Measurements from ENCODE around the gene PLCL2. TPM values are rescaled to one million over a fixed set of nuclear protein-coding genes. Genes with fewer than 3 reads are reported as not detected.
"Not testable (repeated sequence)": the region's sequence is repeated elsewhere in the genome, so short reads cannot be mapped to it uniquely, and the experiment has no call there.

Gene PLCL2
- total RNA-seq, 2 donors from 2014 or later = 5.3 to 14.5 TPM

GRCh38 chr3:17103579-17103978 is 218.8 kb downstream of the PLCL2 start:
- Histone ChIP-seq H3K27me3 (replicated peaks; ENCODE audit: insufficient read depth) (no peaks in the 10 kb centered on the region), H3K4me1 (replicated peaks) (no peaks in the 10 kb centered on the region), H3K27ac (no peak overlapping the region), H3K36me3 (no peaks in the 10 kb centered on the region), H3K4me3 (no peak overlapping the region), H3K9me3 (no peaks in the 10 kb centered on the region)
- DNase-seq (ENCODE audit: low spot score) = no peak
- intact Hi-C loops (cut with DNase I) = no loop called here
- 95% methylated on average over 1 of the region's 1 CpG for WGBS
- TF ChIP-seq POLR2A (IDR thresholded peaks at IDR 0.05) (no peak), CTCF (IDR thresholded peaks at IDR 0.05) (no peak), POLR2AphosphoS5 (IDR thresholded peaks at IDR 0.05) (no peak)

DNA sequence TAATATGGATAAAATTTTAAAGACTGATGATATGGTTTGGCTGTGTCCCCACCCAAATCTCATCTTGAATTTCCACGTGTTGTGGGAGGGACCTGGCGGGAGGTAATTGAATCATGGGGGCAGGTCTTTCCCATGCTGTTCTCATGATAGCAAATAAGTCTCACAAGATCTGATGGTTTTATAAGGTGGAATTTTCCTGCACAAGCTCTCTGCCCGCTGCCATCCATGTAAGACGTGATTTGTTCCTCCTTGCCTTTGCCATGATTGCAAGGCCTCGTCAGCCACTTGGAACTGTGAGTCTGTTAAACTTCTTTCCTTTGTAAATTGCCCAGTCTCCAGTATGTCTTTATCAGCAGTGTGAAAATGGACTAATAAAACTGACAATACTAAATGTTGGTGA is 222.0 kb downstream of the PLCL2 start:
- H3K9me3 ChIP-seq; H3K4me3 ChIP-seq; DNase-seq (ENCODE audit: low spot score); H3K36me3 ChIP-seq; H3K27me3 ChIP-seq (replicated peaks; ENCODE audit: insufficient read depth); H3K27ac ChIP-seq; H3K4me1 ChIP-seq (replicated peaks); intact Hi-C loops (cut with DNase I): not testable (repeated sequence)
- WGBS = 83% methylated on average over 5 of the region's 5 CpGs

GRCh38 chr3:17110660-17111396 is 226.1 kb downstream of the PLCL2 start:
- intact Hi-C loops (cut with DNase I) = no loop called here
- Histone ChIP-seq H3K4me1 (replicated peaks) (no peaks in the 10 kb centered on the region), H3K9me3 (no peaks in the 10 kb centered on the region), H3K36me3 (no peaks in the 10 kb centered on the region), H3K27ac (no peak overlapping the region), H3K4me3 (no peak overlapping the region), H3K27me3 (replicated peaks; ENCODE audit: insufficient read depth) (no peaks in the 10 kb centered on the region)
- TF ChIP-seq CTCF (IDR thresholded peaks at IDR 0.05) = no peak
- TF ChIP-seq POLR2AphosphoS5 (IDR thresholded peaks at IDR 0.05) = no peak
- TF ChIP-seq POLR2A (IDR thresholded peaks at IDR 0.05) = no peak
- 68% methylated on average over 8 of the region's 8 CpGs for WGBS
- DNase-seq (ENCODE audit: low spot score) = no peak

DNA sequence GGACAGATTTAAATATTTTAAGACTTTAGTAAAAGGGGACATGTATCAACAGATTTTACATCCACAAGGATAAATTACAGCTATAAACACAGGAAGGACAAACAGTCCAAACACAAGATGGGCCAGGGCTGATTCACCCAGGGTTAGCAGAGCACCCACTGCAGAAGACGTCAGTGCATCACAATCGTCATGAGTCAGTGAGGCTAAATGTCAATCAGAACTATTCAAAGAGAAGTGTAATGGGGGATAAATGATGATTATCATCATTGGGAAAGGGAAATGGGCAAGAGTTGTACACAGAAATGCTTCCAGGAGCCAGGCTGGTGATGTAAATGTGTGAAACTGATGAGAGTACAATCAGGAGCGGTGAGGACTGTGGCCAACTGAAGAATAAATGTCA is 226.8 kb downstream of the PLCL2 start:
- intact Hi-C loops (cut with DNase I) = no loop called here
- Histone ChIP-seq H3K9me3 (no peaks in the 10 kb centered on the region), H3K27me3 (replicated peaks; ENCODE audit: insufficient read depth) (no peaks in the 10 kb centered on the region), H3K4me1 (replicated peaks) (no peaks in the 10 kb centered on the region), H3K36me3 (no peaks in the 10 kb centered on the region), H3K27ac (no peak overlapping the region), H3K4me3 (no peak overlapping the region)
- TF ChIP-seq POLR2AphosphoS5 (IDR thresholded peaks at IDR 0.05) (peak; percentile 7), POLR2A (IDR thresholded peaks at IDR 0.05) (no peak)
- WGBS = 40% methylated on average over 3 of the region's 3 CpGs
- DNase-seq (ENCODE audit: low spot score) = no peak

GRCh38 chr3:17115186-17115585 is 230.4 kb downstream of the PLCL2 start:
- no peaks in the 10 kb centered on the region for H3K4me1 ChIP-seq (replicated peaks)
- H3K4me3 ChIP-seq = no peak overlapping the region
- TF ChIP-seq CTCF (IDR thresholded peaks at IDR 0.05) (no peak), POLR2A (IDR thresholded peaks at IDR 0.05) (no peak), POLR2AphosphoS5 (IDR thresholded peaks at IDR 0.05) (no peak)
- WGBS = 91% methylated on average over 3 of the region's 3 CpGs
- H3K36me3 ChIP-seq = no peaks in the 10 kb centered on the region
- no peak overlapping the region for H3K27ac ChIP-seq
- intact Hi-C loops (cut with DNase I) = no loop called here
- no peaks in the 10 kb centered on the region for H3K9me3 ChIP-seq
- DNase-seq (ENCODE audit: low spot score) = no peak
- H3K27me3 ChIP-seq (replicated peaks; ENCODE audit: insufficient read depth) = no peaks in the 10 kb centered on the region

DNA sequence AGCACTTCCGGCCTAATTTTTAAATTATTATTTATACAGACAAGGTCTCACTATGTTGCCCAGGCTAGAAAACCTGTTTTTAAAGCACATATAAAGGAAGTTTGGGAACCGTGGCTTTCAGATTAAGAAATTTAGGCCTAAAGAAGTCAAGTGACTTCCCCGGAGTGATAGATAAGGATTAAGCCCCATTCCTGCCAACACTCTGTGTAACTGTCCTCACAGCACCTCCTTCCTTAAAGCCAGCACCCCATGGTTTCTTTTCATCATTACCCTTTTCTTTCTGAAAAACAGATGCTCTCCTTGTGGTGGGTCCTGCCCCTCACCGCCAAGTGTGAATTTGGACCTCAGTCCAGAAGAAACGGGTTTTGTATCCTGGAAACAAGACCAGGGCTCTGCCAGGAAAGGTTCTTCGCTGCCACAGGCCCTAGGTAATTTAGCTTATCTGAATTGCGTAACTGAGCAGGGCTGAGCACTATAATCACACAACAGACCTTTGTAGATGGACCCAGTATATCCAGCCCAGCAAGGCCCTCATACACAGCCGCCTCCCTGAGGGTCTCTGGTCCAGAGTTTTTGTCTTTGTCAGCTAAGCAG is 231.3 kb downstream of the PLCL2 start:
- no peak for DNase-seq (ENCODE audit: low spot score)
- TF ChIP-seq POLR2A (IDR thresholded peaks at IDR 0.05) (no peak), CTCF (IDR thresholded peaks at IDR 0.05) (no peak), POLR2AphosphoS5 (IDR thresholded peaks at IDR 0.05) (no peak)
- intact Hi-C loops (cut with DNase I) = no loop called here
- 85% methylated on average over 8 of the region's 8 CpGs for WGBS
- Histone ChIP-seq H3K4me3 (no peak overlapping the region), H3K4me1 (replicated peaks) (no peaks in the 10 kb centered on the region), H3K9me3 (no peaks in the 10 kb centered on the region), H3K27ac (no peak overlapping the region), H3K27me3 (replicated peaks; ENCODE audit: insufficient read depth) (no peaks in the 10 kb centered on the region), H3K36me3 (no peaks in the 10 kb centered on the region)

All from prostate gland (tissue), 2 donors.